Esophagus muscularis mucosa (tissue), 4 donors: ENCODE measurements around the gene CTRB2. TPM values are rescaled to one million over a fixed set of nuclear protein-coding genes. Genes with fewer than 3 reads are reported as not detected.
"Not testable (repeated sequence)": the region's sequence is repeated elsewhere in the genome, so short reads cannot be mapped to it uniquely, and the experiment has no call there.

Experiments
- DNase-seq: peaks from one replicate; pipeline ENCODE4 v3.0.0-alpha.2; 2017; ENCODE audit errors: extremely low spot score
- H3K27ac ChIP-seq, 4 donors: fragments of 200-600 bp; sonication (generic); replicated peaks in 1 of 4; 1 replicate in 3 of 4; 2 replicates in 1 of 4; pipeline ENCODE4 v1.5.1; 2016 to 2019; ENCODE audit warnings: mild to moderate bottlenecking in 1 of 4
- H3K27me3 ChIP-seq, 4 donors: fragments of 200-600 bp; sonication (generic); one replicate each; pipeline versions ENCODE4 v1.5.1 to v1.6.0; 2016 to 2019
- H3K36me3 ChIP-seq, 4 donors: fragments of 200-600 bp; sonication (generic); one replicate each; pipeline ENCODE4 v1.5.1; 2016 to 2019
- H3K4me1 ChIP-seq, 4 donors: fragments of 200-600 bp; sonication (generic); one replicate each; pipeline ENCODE4 v1.5.1; 2016 to 2019
- H3K4me3 ChIP-seq, 4 donors: fragments of 200-600 bp; sonication (generic); 1 replicate in 2 of 4; 2 replicates in 2 of 4; pipeline ENCODE4 v1.5.1; 2016 to 2019; ENCODE audit warnings: mild to moderate bottlenecking in 4 of 4, moderate library complexity in 1 of 4
- H3K9me3 ChIP-seq, 4 donors: fragments of 200-600 bp; sonication (generic); 1 replicate in 3 of 4; 2 replicates in 1 of 4; pipeline ENCODE4 v1.5.1; 2016 to 2019
- EP300 ChIP-seq: sonication (generic); formaldehyde crosslinking; IDR thresholded peaks from one replicate; pipeline ENCODE4 v1.6.1; 2017; ENCODE audit warnings: antibody characterized with exemption
- POLR2A ChIP-seq: fragments of 450-650 bp; IDR thresholded peaks from one replicate; pipeline ENCODE4 v1.6.1; 2017; ENCODE audit warnings: antibody characterized with exemption, moderate library complexity, mild to moderate bottlenecking, low read depth
- POLR2AphosphoS5 ChIP-seq, 2 donors: sonication (generic); formaldehyde crosslinking; IDR thresholded peaks; one replicate each; pipeline ENCODE4 v1.6.1; 2017; ENCODE audit warnings: antibody characterized with exemption in 2 of 2
- WGBS: methylation state at CpG from one replicate; pipeline ENCODE4 v1.1.5; 2018; 5-methylcytosine and 5-hydroxymethylcytosine counted together
- intact Hi-C: fragments of 100-400 bp; cut with DNase I; formaldehyde crosslinking; loops from one replicate; pipeline ENCODE4 v1.15.1; 2023
- total RNA-seq, 4 donors: library from RNA; depleted of rRNA; stranded (reverse); fragments of >200 nt; gene quantifications; one replicate each; pipeline versions ENCODE4 v1.1.0 to v1.2.1, GENCODE V29; 2016
- TF ChIP-seq, protein P1 (sequence below), 3 experiments: fragments of 200-600 bp in 2 of 3; fragments of 450-650 bp in 1 of 3; sonication (generic) in 2 of 3; IDR thresholded peaks; one replicate each; pipeline ENCODE4 v1.5.1; 2017 to 2019; ENCODE audit warnings: antibody characterized with exemption in 3 of 3, mild to moderate bottlenecking in 2 of 3, moderate library complexity in 1 of 3

CTRB2 gene
- total RNA-seq, 4 donors from 2014 or later, result not detected

DNA sequence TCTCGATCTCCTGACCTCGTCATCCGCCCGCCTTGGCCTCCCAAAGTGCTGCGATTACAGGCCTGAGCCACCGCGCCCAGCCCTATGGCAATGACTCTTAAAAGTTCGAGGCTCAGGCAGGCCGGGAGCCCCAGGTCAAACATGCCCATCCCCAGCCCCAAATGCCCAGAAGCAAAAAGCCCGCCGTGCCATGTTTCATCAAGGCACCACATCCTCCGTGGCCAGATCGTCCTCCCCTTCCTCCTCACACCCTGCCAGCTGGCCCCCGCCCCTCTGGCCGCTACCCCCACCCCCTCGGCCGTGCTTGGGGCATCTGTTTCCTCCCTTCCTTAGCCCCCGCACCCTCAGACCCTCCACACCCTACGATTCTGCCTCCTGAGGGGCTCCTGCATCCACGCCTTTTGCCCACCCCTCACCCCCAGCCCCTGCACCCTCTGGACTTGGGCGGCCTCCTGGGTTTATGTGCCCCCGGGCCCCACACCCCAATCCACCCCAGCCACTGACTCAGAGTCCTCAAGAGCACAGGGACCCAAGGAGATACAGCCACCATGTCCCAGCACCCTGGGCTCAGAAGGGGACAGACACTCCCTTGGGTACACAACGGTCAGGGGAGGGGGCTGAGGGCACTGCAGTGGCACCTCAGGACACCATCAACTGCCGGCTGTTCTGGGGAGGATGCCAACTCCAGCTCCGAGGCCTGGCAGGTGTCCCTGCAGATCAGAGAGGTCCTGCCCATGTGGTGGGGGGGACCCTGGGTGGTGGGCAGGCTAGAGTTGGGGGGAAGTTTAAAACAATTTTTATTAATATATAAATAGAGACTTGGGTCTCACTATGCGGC, 18.9 kb upstream of the CTRB2 start:
- intact Hi-C loops, result loop anchor here (2.0 kb wide), 1 partner anchor 17 kb away; no protein-coding TSS in a partner anchor
- no peak for TF ChIP-seq POLR2AphosphoS5 (IDR thresholded peaks at IDR 0.05)
- no peak for TF ChIP-seq EP300
- TF ChIP-seq, protein P1, sequence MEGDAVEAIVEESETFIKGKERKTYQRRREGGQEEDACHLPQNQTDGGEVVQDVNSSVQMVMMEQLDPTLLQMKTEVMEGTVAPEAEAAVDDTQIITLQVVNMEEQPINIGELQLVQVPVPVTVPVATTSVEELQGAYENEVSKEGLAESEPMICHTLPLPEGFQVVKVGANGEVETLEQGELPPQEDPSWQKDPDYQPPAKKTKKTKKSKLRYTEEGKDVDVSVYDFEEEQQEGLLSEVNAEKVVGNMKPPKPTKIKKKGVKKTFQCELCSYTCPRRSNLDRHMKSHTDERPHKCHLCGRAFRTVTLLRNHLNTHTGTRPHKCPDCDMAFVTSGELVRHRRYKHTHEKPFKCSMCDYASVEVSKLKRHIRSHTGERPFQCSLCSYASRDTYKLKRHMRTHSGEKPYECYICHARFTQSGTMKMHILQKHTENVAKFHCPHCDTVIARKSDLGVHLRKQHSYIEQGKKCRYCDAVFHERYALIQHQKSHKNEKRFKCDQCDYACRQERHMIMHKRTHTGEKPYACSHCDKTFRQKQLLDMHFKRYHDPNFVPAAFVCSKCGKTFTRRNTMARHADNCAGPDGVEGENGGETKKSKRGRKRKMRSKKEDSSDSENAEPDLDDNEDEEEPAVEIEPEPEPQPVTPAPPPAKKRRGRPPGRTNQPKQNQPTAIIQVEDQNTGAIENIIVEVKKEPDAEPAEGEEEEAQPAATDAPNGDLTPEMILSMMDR (IDR thresholded peaks at IDR 0.05), result no peak
- no peak for TF ChIP-seq POLR2A
- Histone ChIP-seq H3K9me3 (no peaks in the 10 kb centered on the region), H3K4me1 (peaks cover 0 to 14% (median 2%) of the 10 kb centered on the region in 4 donors), H3K36me3 (peaks cover 13 to 34% (median 27%) of the 10 kb centered on the region in 4 donors), H3K27me3 (peaks cover 0 to 24% (median 0%) of the 10 kb centered on the region in 4 donors), H3K4me3 (no peak overlapping the region), H3K27ac (no peak overlapping the region)
- no peak for DNase-seq
- 76% methylated on average over 24 of the region's 26 CpGs for WGBS

- intact Hi-C loops, result loop anchor here (2.0 kb wide), 1 partner anchor 16 kb away; no protein-coding TSS in a partner anchor
- no peak for TF ChIP-seq POLR2A
- TF ChIP-seq POLR2AphosphoS5 (IDR thresholded peaks at IDR 0.05), result no peak
- no peak for TF ChIP-seq EP300
- TF ChIP-seq, protein P1 (IDR thresholded peaks at IDR 0.05), result no peak
- WGBS, result 63% methylated on average over 5 of the region's 12 CpGs
- no peaks in the 10 kb centered on the region for H3K9me3 ChIP-seq
- H3K27me3 ChIP-seq, result peaks cover 0 to 24% (median 0%) of the 10 kb centered on the region in 4 donors
- H3K27ac ChIP-seq, result no peak overlapping the region
- H3K4me1 ChIP-seq, result peaks cover 0 to 8% (median 0%) of the 10 kb centered on the region in 4 donors
- peaks cover 13 to 27% (median 26%) of the 10 kb centered on the region in 4 donors for H3K36me3 ChIP-seq
- no peak for DNase-seq
- no peak overlapping the region for H3K4me3 ChIP-seq
Measured at GRCh38 chr16:75225092-75225491, 18.1 kb upstream of the CTRB2 start.

GRCh38 chr16:75224306-75225082, 17.5 kb upstream of the CTRB2 start:
- intact Hi-C loops, result loop anchor here (2.0 kb wide), 1 partner anchor 16 kb away; no protein-coding TSS in a partner anchor
- WGBS, result 73% methylated on average over 16 of the region's 20 CpGs

DNA sequence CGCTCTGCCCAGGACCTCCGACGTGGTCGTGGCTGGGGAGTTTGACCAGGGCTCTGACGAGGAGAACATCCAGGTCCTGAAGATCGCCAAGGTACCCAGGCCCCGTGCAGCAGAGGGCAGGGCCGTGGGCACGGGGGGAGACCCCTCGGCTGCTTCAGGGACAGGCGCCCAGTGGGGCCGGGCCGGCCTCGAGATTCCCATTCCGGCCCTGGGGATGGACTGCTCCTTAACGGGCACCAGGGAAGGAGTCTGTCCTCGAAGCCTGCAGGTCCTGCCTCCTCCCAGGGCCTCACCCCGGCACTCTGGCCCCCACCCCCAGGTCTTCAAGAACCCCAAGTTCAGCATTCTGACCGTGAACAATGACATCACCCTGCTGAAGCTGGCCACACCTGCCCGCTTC, 16.2 kb upstream of the CTRB2 start:
- H3K27me3 ChIP-seq, result peaks cover 0 to 24% (median 0%) of the 10 kb centered on the region in 4 donors
- DNase-seq, H3K4me3 ChIP-seq, H3K4me1 ChIP-seq, H3K36me3 ChIP-seq, intact Hi-C loops, H3K27ac ChIP-seq, H3K9me3 ChIP-seq: not testable (repeated sequence)
- no CpG with 5 or more reads among the region's 20 CpGs for WGBS

More at GRCh38 chr16:75224306-75225082, 17.5 kb upstream of the CTRB2 start:
- H3K4me3 ChIP-seq, result no peak overlapping the region
- no peak for TF ChIP-seq POLR2AphosphoS5 (IDR thresholded peaks at IDR 0.05)
- TF ChIP-seq EP300, result no peak
- TF ChIP-seq, protein P1 (IDR thresholded peaks at IDR 0.05), result no peak
- TF ChIP-seq POLR2A, result no peak
- peaks cover 10 to 21% (median 20%) of the 10 kb centered on the region in 4 donors for H3K36me3 ChIP-seq
- no peaks in the 10 kb centered on the region for H3K9me3 ChIP-seq
- peaks cover 0 to 24% (median 0%) of the 10 kb centered on the region in 4 donors for H3K27me3 ChIP-seq
- no peak for DNase-seq
- no peak overlapping the region for H3K27ac ChIP-seq
- H3K4me1 ChIP-seq, result peaks cover 0 to 5% (median 0%) of the 10 kb centered on the region in 4 donors

DNA sequence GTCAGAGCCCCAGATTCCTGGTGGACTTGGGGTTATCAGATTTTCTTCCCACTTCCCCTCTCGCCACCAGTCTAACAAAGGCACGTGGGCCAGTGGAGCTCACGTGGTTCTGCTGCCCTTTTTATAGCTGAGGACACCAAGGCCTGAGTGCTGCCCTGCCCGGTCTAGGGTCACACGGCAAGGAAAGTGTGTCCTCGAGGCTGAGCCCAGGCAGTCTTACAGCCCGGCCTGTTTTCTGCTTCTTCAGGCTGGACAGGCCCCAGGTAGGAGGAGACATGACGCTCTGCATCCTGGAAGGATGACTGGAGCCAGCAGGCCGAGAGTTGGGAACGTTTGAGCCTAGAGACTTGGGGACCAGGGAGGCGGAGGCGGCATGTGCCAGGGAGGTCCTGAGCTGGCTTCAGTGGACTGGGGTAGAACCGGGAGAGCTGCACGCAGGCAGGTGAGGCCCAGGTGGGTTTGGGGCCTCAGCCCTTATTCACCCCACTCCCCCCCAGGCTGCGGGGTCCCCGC, 15.4 kb upstream of the CTRB2 start:
- Histone ChIP-seq H3K4me3 (no peak overlapping the region), H3K27me3 (peaks cover 0 to 24% (median 0%) of the 10 kb centered on the region in 4 donors), H3K9me3 (no peaks in the 10 kb centered on the region), H3K36me3 (no peaks in the 10 kb centered on the region), H3K4me1 (peaks cover 0 to 5% (median 0%) of the 10 kb centered on the region in 4 donors), H3K27ac (no peak overlapping the region)
- intact Hi-C loops, result no loop called here
- 66% methylated on average over 14 of the region's 16 CpGs for WGBS
- DNase-seq, result no peak
- TF ChIP-seq POLR2AphosphoS5 (IDR thresholded peaks at IDR 0.05) (no peak), POLR2A (no peak), EP300 (no peak)
- TF ChIP-seq, protein P1 (IDR thresholded peaks at IDR 0.05), result no peak
